HepG2 (cell line): ENCODE results near the gene LGALS3. TPM values are rescaled to one million over a fixed set of nuclear protein-coding genes. Genes with fewer than 3 reads are reported as not detected.

Source experiments
- polyA plus RNA-seq, 8 experiments: library from polyadenylated mRNA; depleted of rRNA in 3 of 8; stranded (reverse) in 7 of 8; unstranded in 1 of 8; fragments of >200 nt; fragmentation: Illumina TruSeq in 4 of 8; extraction: Trizol in 4 of 8; gene quantifications; 2 replicates each; pipeline versions ENCODE4 v1.2.1 to v1.2.3, GENCODE V29; 2011 to 2016; ENCODE audit warnings: low read depth in 4 of 8, missing spikeins in 1 of 8, mixed read lengths in 1 of 8; ENCODE audit not compliant: insufficient read depth in 1 of 8
- total RNA-seq, 5 experiments: library from RNA; depleted of rRNA; stranded (reverse); fragments of >200 nt; fragmentation: Illumina TruSeq; extraction: Trizol; gene quantifications; 2 replicates each; pipeline ENCODE4 v1.2.3, GENCODE V29; 2016; ENCODE audit warnings: low read depth in 1 of 5

LGALS3 gene
- total and polyA plus RNA-seq, 2 of the 13 experiments (the other 11 are each of a cell fraction or from before 2014, with no cell fraction given), result 5.0 to 97.4 TPM

Other genes starting within 250 kb of the LGALS3 start
- 25.2 and 33.2 TPM in 2 replicates for gene GCH1, start 226.4 kb upstream of the LGALS3 start, total RNA-seq (2016; rRNA removed; fragmentation: Illumina TruSeq; extraction: Trizol)
- gene GCH1, start 226.4 kb upstream of the LGALS3 start, polyA plus RNA-seq (2011; rRNA removed), result 13.7 and 15.0 TPM in 2 replicates
- gene WDHD1, start 102.2 kb upstream of the LGALS3 start, total RNA-seq (2016; rRNA removed; fragmentation: Illumina TruSeq; extraction: Trizol), result 27.5 and 44.4 TPM in 2 replicates
- 3.5 and 5.5 TPM in 2 replicates for gene WDHD1, start 102.2 kb upstream of the LGALS3 start, polyA plus RNA-seq (2011; rRNA removed)
- 10.0 and 17.3 TPM in 2 replicates for gene SOCS4, start 102.0 kb upstream of the LGALS3 start, total RNA-seq (2016; rRNA removed; fragmentation: Illumina TruSeq; extraction: Trizol)
- gene SOCS4, start 102.0 kb upstream of the LGALS3 start, polyA plus RNA-seq (2011; rRNA removed), result 3.7 and 4.0 TPM in 2 replicates
- gene MAPK1IP1L, start 77.6 kb upstream of the LGALS3 start, total RNA-seq (2016; rRNA removed; fragmentation: Illumina TruSeq; extraction: Trizol), result 27.8 and 34.7 TPM in 2 replicates
- gene MAPK1IP1L, start 77.6 kb upstream of the LGALS3 start, polyA plus RNA-seq (2011; rRNA removed), result 68.4 and 75.0 TPM in 2 replicates
- gene DLGAP5, start 62.3 kb downstream of the LGALS3 start, total RNA-seq (2016; rRNA removed; fragmentation: Illumina TruSeq; extraction: Trizol), result 55.8 and 80.1 TPM in 2 replicates
- 4.4 and 7.7 TPM in 2 replicates for gene DLGAP5, start 62.3 kb downstream of the LGALS3 start, polyA plus RNA-seq (2011; rRNA removed)
- gene FBXO34, start 142.2 kb downstream of the LGALS3 start, total RNA-seq (2016; rRNA removed; fragmentation: Illumina TruSeq; extraction: Trizol), result 13.5 and 15.5 TPM in 2 replicates
- gene FBXO34, start 142.2 kb downstream of the LGALS3 start, polyA plus RNA-seq (2011; rRNA removed), result 8.8 and 9.1 TPM in 2 replicates